GM21786 (cell line): ENCODE results near the gene TNFRSF13B.
A peak's percentile ranks its signal among the peaks of the same experiment; 100 is the strongest.
"Not testable (repeated sequence)": the region's sequence is repeated elsewhere in the genome, so short reads cannot be mapped to it uniquely, and the experiment has no call there.

Experiments
- ATAC-seq: cut with Tn5 transposase; IDR thresholded peaks from one replicate; pipeline ENCODE4 v1.9.1; 2021; ENCODE audit not compliant: unreplicated experiment

The TNFRSF13B gene

GRCh38 chr17:16926571-16927451 is 45.1 kb downstream of the TNFRSF13B start:
- ATAC-seq, result no peak

GRCh38 chr17:16926061-16926511 is 45.8 kb downstream of the TNFRSF13B start:
- no peak for ATAC-seq

GRCh38 chr17:16925461-16926060 is 46.4 kb downstream of the TNFRSF13B start:
- ATAC-seq, result no peak

- no peak for ATAC-seq
These were observed 47.0 kb downstream of the TNFRSF13B start for GRCh38 chr17:16924696-16925440.

- no peak for ATAC-seq
These were observed 47.8 kb downstream of the TNFRSF13B start for GRCh38 chr17:16923904-16924695.

GRCh38 chr17:16923097-16923903 is 48.6 kb downstream of the TNFRSF13B start:
- ATAC-seq, result no peak

- no peak for ATAC-seq
These were observed 49.4 kb downstream of the TNFRSF13B start for GRCh38 chr17:16922386-16923096.

GRCh38 chr17:16921451-16921850 is 50.5 kb downstream of the TNFRSF13B start:
- ATAC-seq, result not testable (repeated sequence)

GRCh38 chr17:16920628-16921020 is 51.3 kb downstream of the TNFRSF13B start:
- ATAC-seq, result no peak

GRCh38 chr17:16919663-16920627 is 52.0 kb downstream of the TNFRSF13B start:
- no peak for ATAC-seq

GRCh38 chr17:16918443-16918842 is 53.5 kb downstream of the TNFRSF13B start:
- ATAC-seq, result no peak

- no peak for ATAC-seq
These were observed 54.1 kb downstream of the TNFRSF13B start for GRCh38 chr17:16917671-16918394.

- ATAC-seq, result no peak
These were observed 55.4 kb downstream of the TNFRSF13B start for GRCh38 chr17:16916557-16916920.

GRCh38 chr17:16915752-16916556 is 56.0 kb downstream of the TNFRSF13B start:
- peak; percentile 69 for ATAC-seq

- no peak for ATAC-seq
These were observed 58.5 kb downstream of the TNFRSF13B start for GRCh38 chr17:16913463-16913862.

GRCh38 chr17:16912021-16912962 is 59.6 kb downstream of the TNFRSF13B start:
- no peak for ATAC-seq
